ENCODE results near the gene NOMO2.
A peak's percentile ranks its signal among the peaks of the same experiment; 100 is the strongest.
"Not testable (repeated sequence)": the region's sequence is repeated elsewhere in the genome, so short reads cannot be mapped to it uniquely, and the experiment has no call there.

NOMO2 gene

DNA sequence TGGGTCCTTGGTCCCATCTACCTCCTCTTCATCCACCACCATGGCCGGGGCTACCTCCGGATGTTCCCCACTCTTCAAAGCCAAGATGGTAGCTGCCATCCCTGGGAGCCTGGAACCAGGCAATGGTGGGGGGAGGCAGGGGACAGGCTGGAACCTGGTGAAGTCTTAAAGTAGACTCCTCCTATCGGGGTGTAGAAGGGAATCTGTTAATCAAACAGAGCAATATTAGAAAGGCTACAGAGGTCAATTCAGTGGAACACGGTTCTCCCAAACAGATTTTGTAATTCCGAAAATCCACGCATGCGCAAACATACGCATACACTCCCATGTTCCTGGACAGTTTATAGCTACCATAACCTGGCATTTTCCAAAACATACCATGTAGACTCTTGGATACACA is 11.1 kb upstream of the NOMO2 start:
- H3K36me3 ChIP-seq (replicated peaks); H3K27ac ChIP-seq; H3K27me3 ChIP-seq (replicated peaks); DNase-seq; in situ Hi-C loops (cut with HindIII; ENCODE audit: low pct_ligation_motif_present, low sequenced_read_pairs); H3K4me3 ChIP-seq (ENCODE audit: low read depth, low read length): not testable (repeated sequence)

DNA sequence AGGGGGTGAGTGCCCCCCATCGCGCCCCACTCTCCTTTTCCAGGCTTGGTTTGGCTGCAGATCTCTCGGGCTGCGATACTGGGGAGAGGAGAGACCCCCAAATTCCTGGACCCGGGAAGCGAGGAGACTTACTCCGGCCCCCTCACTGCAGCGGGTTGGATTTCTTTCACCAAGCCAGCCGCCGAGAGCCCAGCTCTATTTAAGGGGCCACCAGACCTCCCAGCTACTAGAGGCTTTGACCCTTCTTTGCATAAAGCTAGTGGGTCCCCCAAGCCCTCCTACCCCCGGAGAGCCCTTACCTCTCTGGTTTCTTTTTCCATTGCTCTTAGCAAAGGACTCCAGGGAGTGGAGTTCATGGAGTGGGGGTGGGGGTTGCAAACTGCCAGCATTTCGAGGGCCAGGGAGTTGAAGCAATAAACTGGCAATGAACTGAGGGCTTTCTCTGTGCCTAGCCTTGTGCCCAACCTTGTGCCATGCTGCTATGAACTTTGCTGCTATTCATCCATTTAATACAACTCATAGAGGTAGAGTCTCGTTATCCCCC is 9.5 kb upstream of the NOMO2 start:
- DNase-seq; H3K27me3 ChIP-seq (replicated peaks); H3K36me3 ChIP-seq (replicated peaks); H3K4me3 ChIP-seq (ENCODE audit: low read depth, low read length); H3K27ac ChIP-seq; in situ Hi-C loops (cut with HindIII; ENCODE audit: low pct_ligation_motif_present, low sequenced_read_pairs): not testable (repeated sequence)

DNA sequence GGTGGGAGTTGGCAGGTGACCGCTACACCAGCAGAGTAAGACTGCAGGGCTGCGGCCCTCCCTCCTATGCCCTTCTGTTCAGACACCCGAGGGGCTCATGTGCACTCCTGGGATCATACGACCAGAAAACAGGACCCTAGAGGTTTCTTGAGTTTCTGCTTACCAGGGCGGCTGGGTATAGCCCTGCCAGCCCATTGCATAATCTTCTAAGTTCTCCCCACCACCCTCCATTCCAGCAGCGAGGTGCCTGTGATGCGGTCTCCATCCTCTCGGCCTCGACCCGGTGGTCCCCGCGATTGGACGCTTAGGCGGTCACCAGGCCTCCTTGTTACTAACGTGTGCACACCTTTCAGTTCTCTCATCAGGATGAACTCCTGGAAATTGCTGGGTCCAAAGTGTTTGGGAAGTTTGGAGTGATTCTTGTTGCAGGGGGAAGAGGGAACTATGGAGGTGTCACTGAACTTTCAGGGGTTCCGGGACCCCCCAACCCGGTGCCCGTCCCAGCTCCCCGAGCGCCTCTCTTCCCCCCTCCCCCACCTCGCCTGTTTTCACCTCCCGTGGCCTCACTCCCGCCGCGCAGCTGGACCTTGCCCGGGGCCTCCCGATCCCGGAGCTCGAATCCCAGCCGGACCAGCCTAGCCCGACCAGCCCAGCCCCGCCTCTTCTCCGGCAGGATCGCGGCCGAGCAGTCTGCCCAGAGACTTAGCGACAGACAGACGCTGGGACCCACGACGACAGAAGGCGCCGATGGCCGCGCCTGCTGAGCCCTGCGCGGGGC is 8.8 kb upstream of the NOMO2 start:
- H3K27me3 ChIP-seq (replicated peaks); H3K36me3 ChIP-seq (replicated peaks); DNase-seq; in situ Hi-C loops (cut with HindIII; ENCODE audit: low pct_ligation_motif_present, low sequenced_read_pairs); H3K27ac ChIP-seq; H3K4me3 ChIP-seq (ENCODE audit: low read depth, low read length): not testable (repeated sequence)

DNA sequence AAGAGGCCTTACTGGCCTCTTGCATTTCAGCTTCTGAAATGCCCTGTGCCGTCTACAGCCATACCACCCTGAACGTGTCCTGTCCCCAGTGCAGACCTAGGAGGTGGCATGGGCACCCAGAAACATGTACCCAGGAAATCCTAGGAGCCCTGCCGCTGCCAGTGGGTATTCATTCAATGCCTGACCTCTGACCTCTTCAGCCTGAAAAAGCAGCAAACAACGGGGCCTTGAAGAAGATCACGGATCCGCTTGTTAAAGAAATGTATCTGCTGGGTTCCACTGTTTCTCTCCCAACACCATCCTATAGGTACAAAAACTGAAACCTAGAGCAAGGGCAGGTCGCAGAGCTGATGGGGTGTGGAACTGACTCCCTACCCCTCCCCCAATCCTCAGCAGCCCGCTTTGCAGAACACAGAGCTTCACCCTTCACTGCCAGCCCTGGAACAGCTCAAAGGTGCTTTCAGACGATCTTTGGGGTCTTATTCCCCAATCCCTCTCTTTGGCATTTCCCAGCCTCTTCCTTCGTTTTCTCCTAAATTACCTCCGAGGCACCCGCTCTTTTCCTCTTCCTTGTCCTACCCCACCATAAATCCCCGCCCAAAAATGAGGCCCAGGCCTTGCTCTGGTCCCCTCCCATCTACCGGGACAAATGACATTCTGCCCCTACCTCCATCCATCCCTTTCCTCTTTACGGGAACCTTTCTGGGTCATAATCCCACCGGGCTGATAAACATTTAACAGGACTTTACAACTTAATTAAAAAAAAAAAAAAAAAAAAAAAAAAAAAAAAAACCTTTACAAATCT is 1.3 kb downstream of the NOMO2 start:
- H3K36me3 ChIP-seq (replicated peaks); in situ Hi-C loops (cut with HindIII; ENCODE audit: low pct_ligation_motif_present, low sequenced_read_pairs); DNase-seq; H3K27me3 ChIP-seq (replicated peaks); H3K27ac ChIP-seq: not testable (repeated sequence)
- H3K4me3 ChIP-seq (ENCODE audit: low read depth, low read length) = peak overlapping the region; percentile 47

DNA sequence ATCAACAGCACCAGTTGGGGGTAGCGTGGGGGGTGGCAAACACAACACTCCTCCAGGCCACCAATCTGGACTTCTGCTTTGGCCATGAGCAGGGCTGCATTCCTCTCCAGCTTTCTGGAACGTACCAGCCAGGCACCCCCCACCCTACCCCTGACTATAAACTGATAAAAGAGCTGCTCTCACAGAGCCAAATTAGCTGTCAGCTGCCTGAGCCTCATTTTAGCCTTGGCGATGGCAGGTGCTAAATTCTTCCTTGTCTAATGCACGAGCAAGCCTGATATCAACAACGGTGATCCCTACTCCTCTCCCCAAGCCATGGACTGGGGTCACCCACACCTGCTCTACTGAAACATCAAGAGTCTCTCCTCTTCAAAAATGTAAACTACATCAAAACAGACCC is 8.2 kb downstream of the NOMO2 start:
- H3K27ac ChIP-seq; H3K36me3 ChIP-seq (replicated peaks); DNase-seq; H3K4me3 ChIP-seq (ENCODE audit: low read depth, low read length); in situ Hi-C loops (cut with HindIII; ENCODE audit: low pct_ligation_motif_present, low sequenced_read_pairs); H3K27me3 ChIP-seq (replicated peaks): not testable (repeated sequence)

DNA sequence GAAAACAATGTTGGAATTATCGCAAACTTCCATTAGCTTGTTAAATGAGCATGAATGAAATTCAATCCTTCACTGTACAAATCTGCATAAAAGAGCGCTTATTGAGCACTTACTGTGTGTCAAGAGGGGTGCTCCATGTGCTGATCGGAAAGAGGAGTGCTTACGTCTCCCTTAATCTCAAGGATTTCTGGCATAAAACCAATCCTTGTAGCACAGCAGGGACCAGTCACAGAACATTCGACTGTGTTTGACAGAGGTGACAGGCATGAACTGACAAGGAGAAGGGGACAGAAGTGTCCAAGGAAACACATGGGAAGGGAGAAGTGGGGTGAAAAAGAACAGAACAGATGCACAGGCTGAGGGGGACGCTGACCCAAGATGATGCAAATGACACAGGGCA is 14.5 kb downstream of the NOMO2 start:
- H3K36me3 ChIP-seq (replicated peaks); H3K27ac ChIP-seq; DNase-seq; in situ Hi-C loops (cut with HindIII; ENCODE audit: low pct_ligation_motif_present, low sequenced_read_pairs); H3K27me3 ChIP-seq (replicated peaks); H3K4me3 ChIP-seq (ENCODE audit: low read depth, low read length): not testable (repeated sequence)

DNA sequence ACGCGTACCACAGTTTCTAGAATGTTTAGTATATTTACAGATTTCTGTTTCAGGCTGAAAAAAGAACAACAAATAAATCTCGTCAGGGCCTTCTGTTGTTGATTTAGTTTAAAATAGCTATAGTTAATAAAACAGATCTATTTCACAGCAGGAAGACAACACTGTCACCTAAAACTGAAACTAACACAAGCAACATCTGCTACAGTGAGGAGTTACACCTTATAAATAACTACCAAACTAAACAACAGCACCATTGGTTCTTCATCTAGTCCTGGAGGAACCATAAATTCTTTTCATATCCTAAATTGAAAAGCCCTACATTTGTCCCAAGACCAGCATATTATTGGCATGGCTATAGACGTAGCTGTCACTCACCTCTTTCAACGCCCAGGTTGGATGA is 15.0 kb downstream of the NOMO2 start:
- H3K4me3 ChIP-seq (ENCODE audit: low read depth, low read length); H3K36me3 ChIP-seq (replicated peaks); DNase-seq; H3K27me3 ChIP-seq (replicated peaks); in situ Hi-C loops (cut with HindIII; ENCODE audit: low pct_ligation_motif_present, low sequenced_read_pairs); H3K27ac ChIP-seq: not testable (repeated sequence)

DNA sequence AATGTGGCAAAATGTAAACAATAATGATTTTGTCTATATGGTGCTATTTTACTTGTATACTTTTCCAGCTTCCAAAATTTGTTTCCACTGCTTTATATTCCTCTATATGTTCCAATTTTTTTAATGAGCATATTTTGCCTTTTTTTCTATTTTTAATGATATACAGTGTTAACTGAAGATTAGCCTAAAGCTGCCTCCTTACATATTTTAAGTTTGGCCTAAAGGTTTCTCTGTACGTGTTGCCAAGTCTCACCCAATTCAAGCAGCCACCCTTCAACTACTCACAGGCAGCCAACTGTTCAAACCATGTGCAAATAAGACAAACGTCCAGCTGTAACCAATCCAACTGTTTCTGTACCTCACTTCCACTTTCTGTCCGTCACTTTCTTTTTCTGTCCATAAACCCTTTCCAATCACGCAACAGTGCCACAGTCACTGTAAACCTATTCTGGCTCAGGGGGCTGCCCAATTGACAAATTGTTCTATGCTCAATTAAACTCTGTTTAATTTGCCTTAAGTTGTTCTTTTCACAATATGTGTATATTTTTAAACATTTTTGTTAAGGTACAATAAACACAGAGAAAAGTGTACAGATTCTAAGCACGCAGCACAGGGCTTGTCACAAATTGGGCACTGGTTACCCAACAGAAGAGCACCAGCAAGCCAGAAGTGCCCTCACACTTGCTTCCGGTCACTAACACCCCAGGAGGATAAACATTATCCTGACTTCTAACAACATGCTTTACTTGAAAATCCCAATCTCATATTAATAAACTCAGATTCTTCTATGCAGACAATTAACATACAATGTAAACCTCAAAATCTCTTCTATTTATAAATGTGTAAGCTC is 17.4 kb downstream of the NOMO2 start:
- DNase-seq = not testable (repeated sequence)

DNA sequence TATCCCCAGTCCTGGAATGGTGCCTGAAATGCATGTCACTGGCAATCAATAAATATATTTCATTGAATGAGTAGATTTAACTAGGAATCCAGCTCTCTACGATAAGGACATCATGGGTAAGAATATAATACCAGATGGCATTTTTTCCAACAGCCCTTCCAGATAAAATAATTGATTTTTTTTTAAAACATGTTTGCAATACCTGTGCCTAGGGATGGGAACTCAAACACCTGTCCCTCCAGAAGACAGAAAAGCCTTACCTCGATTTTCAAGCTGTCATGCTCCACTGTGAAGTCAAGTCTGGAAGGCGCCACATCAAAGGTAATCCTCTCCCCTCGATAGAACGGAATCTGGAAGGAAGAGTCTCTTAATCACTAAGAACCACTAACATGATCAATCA is 20.0 kb downstream of the NOMO2 start:
- DNase-seq; H3K27ac ChIP-seq; in situ Hi-C loops (cut with HindIII; ENCODE audit: low pct_ligation_motif_present, low sequenced_read_pairs); H3K36me3 ChIP-seq (replicated peaks); H3K4me3 ChIP-seq (ENCODE audit: low read depth, low read length); H3K27me3 ChIP-seq (replicated peaks): not testable (repeated sequence)

More for the DNA sequence above, 17.4 kb downstream of the NOMO2 start:
- in situ Hi-C loops (cut with HindIII; ENCODE audit: low pct_ligation_motif_present, low sequenced_read_pairs); H3K27ac ChIP-seq; H3K27me3 ChIP-seq (replicated peaks); H3K4me3 ChIP-seq (ENCODE audit: low read depth, low read length); H3K36me3 ChIP-seq (replicated peaks): not testable (repeated sequence)

DNA sequence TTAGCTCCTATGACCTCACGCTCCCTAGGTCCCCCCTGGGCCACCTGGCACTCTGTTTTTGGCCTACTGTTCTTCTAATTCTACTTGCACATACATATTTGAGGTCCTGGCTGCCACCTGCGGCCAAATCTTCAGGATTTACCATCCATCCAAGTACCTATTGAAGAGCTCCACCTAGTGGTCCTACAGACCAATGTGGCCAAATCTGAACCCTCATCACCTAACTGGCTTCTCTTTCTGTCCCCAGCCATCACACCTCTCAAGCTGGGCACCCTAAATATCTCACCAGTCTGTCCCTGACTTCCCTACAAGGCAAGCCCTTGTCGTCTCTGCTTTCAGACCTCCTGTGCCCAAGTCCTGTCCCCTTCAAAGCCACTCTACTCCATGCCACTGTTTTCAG is 24.9 kb downstream of the NOMO2 start:
- H3K27ac ChIP-seq; H3K27me3 ChIP-seq (replicated peaks); DNase-seq; H3K36me3 ChIP-seq (replicated peaks); H3K4me3 ChIP-seq (ENCODE audit: low read depth, low read length); in situ Hi-C loops (cut with HindIII; ENCODE audit: low pct_ligation_motif_present, low sequenced_read_pairs): not testable (repeated sequence)

DNA sequence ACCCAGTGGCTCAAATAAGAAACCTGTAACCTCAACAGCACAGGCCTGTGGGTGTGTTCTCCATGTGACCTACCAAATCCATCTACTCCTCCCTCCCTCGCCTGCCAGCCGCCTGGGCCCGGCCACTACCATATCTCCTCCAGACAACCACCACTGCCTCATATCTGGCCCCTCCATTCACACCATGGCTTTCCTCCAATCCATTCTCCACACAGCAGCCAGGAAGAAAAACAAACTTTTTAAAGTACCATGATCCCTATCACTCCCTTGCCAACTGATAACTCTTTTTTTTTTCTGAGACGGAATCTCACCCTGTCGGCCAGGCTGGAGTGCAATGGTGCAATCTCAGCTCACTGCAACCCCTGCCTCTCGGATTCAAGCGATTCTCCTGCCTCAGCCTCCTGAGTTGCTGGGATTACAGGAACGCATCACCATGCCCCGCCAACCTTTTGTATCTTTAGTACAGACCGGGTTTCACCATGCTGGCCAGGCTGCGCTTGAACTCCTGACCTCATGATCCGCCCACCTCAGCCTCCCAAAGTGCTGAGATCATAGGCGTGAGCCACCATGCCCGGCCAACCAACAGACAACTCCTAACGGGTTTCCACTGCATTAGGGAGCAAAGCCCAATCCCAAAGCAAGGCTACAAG is 26.3 kb downstream of the NOMO2 start:
- H3K4me3 ChIP-seq (ENCODE audit: low read depth, low read length); H3K36me3 ChIP-seq (replicated peaks); H3K27me3 ChIP-seq (replicated peaks); in situ Hi-C loops (cut with HindIII; ENCODE audit: low pct_ligation_motif_present, low sequenced_read_pairs); H3K27ac ChIP-seq: not testable (repeated sequence)
- peak; percentile 24 for DNase-seq

DNA sequence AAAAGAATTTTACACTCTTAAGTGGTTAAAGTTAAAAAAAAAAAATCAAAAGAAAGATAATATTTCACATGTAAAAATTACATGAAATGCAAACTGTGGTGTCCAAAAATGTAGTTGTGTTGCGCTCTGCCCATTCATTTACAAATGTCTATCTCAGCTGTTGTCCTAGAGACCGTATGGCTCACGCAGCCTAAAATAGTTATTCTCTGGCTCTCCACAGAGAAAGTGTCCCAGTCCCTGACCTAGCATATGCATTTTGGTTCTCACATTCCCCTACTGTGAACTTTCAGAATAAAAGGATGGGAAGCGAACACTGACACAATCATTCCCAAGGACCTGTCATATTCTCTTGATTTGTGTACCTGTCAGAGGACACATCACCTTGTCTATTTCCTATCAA is 27.6 kb downstream of the NOMO2 start:
- H3K4me3 ChIP-seq (ENCODE audit: low read depth, low read length); H3K27me3 ChIP-seq (replicated peaks); H3K27ac ChIP-seq; H3K36me3 ChIP-seq (replicated peaks); DNase-seq; in situ Hi-C loops (cut with HindIII; ENCODE audit: low pct_ligation_motif_present, low sequenced_read_pairs): not testable (repeated sequence)

DNA sequence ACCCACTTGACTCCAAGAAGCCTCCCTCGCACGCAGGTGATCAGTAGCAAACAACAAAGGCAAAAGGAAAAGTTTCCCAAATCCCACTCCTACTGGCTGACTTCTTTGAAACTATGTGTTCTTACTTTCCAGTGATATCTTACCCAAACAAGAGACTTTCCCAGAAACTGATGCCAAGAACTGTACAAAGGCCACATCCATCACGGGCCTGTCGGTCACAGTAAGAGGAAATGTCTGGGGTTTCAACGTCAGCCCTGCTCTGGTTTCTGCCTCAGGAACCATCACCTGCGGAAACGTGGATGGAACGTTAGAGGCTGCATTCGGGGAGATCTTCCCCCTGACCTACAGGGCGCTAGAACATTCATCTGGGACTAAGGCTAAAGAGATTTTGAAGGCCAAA is 30.6 kb downstream of the NOMO2 start:
- H3K36me3 ChIP-seq (replicated peaks); in situ Hi-C loops (cut with HindIII; ENCODE audit: low pct_ligation_motif_present, low sequenced_read_pairs); H3K27ac ChIP-seq; H3K4me3 ChIP-seq (ENCODE audit: low read depth, low read length); DNase-seq; H3K27me3 ChIP-seq (replicated peaks): not testable (repeated sequence)

DNA sequence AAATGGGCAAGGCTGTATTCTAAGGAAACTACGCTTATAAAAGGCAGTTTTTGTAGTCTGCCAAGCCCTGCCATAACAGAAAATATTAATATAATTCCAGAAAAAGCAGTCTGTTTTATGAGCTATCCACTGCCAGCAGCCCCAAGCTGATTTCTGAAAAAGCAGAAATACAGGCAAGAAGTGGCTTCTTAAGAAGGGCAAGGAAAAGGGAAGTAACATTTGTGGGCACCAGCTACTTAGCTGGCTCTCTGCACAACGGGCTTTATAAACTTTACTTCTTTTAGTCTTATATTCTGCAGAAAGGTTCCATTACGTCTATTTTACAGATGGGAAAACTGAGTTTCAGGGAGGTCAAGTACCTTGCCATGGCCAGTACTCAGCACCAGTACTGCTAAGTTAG is 31.6 kb downstream of the NOMO2 start:
- in situ Hi-C loops (cut with HindIII; ENCODE audit: low pct_ligation_motif_present, low sequenced_read_pairs); DNase-seq; H3K27ac ChIP-seq; H3K36me3 ChIP-seq (replicated peaks); H3K27me3 ChIP-seq (replicated peaks); H3K4me3 ChIP-seq (ENCODE audit: low read depth, low read length): not testable (repeated sequence)

Data from brain microvascular endothelial cell (primary cell).